Right renal cortex interstitium (tissue), 3 donors: ENCODE results near the gene BBS4. TPM values are rescaled to one million over a fixed set of nuclear protein-coding genes. Genes with fewer than 3 reads are reported as not detected.

Source experiments
- DNase-seq, 3 donors: peaks; one replicate each; pipeline ENCODE4 v3.0.0-alpha.2; 2013; ENCODE audit warnings: low read depth in 3 of 3, low spot score in 2 of 3
- polyA plus RNA-seq, 3 donors: library from polyadenylated mRNA; unstranded; fragments of 120-200 nt; gene quantifications; one replicate each; pipeline ENCODE4 v1.2.1, GENCODE V29; 2013; ENCODE audit not compliant: insufficient read length in 3 of 3

Gene BBS4
- polyA plus RNA-seq, 3 donors, result 37.7 to 38.8 (median 38.4) TPM

GRCh38 chr15:72787526-72787925 lies 101.5 kb downstream of the BBS4 start:
- no peak for DNase-seq

Other genes with a start within 250 kb of the BBS4 start
- 100 to 1,000 TPM; 196 to 209 (median 197) TPM for gene ARIH1, start 211.9 kb upstream of the BBS4 start, polyA plus RNA-seq
- gene GOLGA6B, start 31.5 kb upstream of the BBS4 start, polyA plus RNA-seq, result under 1 TPM in 1 of 3 donors, not detected in 2; 0.60 TPM
- gene HIGD2B, start within 50 bp of the BBS4 start, polyA plus RNA-seq, result not detected
- gene ADPGK, start 97.6 kb downstream of the BBS4 start, polyA plus RNA-seq, result 10 to 100 TPM; 47.9 to 54.7 (median 51.0) TPM